Progenitor cell of endocrine pancreas (in vitro differentiated cells): ENCODE results near the gene MAPK1. TPM values are rescaled to one million over a fixed set of nuclear protein-coding genes. Genes with fewer than 3 reads are reported as not detected.
"Not testable (repeated sequence)": the region's sequence is repeated elsewhere in the genome, so short reads cannot be mapped to it uniquely, and the experiment has no call there.

ENCODE experiments used
- DNase-seq: peaks from one replicate; pipeline ENCODE4 v3.0.0; 2021; ENCODE audit warnings: low spot score; ENCODE audit not compliant: unreplicated experiment
- H3K27ac Mint-ChIP-seq: 2 replicates; pipeline ENCODE4 v1.8.0; 2021; ENCODE audit warnings: mild to moderate bottlenecking, moderate library complexity, mixed read lengths
- H3K27me3 Mint-ChIP-seq: 2 replicates; pipeline ENCODE4 v1.8.0; 2021; ENCODE audit warnings: mixed read lengths
- H3K36me3 Mint-ChIP-seq: 2 replicates; pipeline ENCODE4 v1.8.0; 2022; ENCODE audit warnings: mixed read lengths; ENCODE audit not compliant: insufficient read depth
- H3K4me1 Mint-ChIP-seq: 2 replicates; pipeline ENCODE4 v1.8.0; 2021; ENCODE audit warnings: low read depth, mixed read lengths
- H3K4me3 Mint-ChIP-seq: 2 replicates; pipeline ENCODE4 v1.8.0; 2021; ENCODE audit warnings: low read depth, mild to moderate bottlenecking, moderate library complexity, mixed read lengths
- H3K9me3 Mint-ChIP-seq: 2 replicates; pipeline ENCODE4 v1.8.0; 2021; ENCODE audit warnings: low read depth, mixed read lengths
- total RNA-seq: library from RNA; stranded (reverse); gene quantifications from 2 replicates; pipeline ENCODE4 v1.2.1, GENCODE V29; 2021
- TF ChIP-seq, protein P1 (sequence below): fragments of 200-600 bp; sonication (generic); IDR thresholded peaks from one replicate; pipeline ENCODE4 v1.5.0; 2021; ENCODE audit warnings: antibody characterized with exemption, mild to moderate bottlenecking; ENCODE audit not compliant: unreplicated experiment

The MAPK1 gene
- total RNA-seq, 1 donor from 2014 or later: 116 TPM

DNA sequence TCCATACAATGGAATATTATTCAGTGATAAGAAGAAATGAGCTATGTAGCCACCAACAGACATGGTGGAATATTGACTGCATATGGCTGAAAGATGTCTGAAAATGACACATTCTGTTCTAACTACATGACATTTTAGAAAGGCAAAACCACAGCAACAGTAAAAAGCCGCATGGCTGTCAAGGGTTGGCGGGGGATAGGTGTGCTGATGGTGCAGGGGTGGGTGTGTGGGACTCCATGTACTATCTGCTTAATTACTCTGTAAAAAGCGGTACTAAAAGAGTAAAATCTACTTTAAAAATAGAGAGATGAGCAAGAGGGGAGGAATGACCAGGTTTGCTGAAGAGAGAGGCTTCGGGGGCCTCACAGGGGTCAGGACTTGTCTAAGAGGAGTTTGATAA lies 115.2 kb downstream of the MAPK1 start:
- TF ChIP-seq, protein P1, sequence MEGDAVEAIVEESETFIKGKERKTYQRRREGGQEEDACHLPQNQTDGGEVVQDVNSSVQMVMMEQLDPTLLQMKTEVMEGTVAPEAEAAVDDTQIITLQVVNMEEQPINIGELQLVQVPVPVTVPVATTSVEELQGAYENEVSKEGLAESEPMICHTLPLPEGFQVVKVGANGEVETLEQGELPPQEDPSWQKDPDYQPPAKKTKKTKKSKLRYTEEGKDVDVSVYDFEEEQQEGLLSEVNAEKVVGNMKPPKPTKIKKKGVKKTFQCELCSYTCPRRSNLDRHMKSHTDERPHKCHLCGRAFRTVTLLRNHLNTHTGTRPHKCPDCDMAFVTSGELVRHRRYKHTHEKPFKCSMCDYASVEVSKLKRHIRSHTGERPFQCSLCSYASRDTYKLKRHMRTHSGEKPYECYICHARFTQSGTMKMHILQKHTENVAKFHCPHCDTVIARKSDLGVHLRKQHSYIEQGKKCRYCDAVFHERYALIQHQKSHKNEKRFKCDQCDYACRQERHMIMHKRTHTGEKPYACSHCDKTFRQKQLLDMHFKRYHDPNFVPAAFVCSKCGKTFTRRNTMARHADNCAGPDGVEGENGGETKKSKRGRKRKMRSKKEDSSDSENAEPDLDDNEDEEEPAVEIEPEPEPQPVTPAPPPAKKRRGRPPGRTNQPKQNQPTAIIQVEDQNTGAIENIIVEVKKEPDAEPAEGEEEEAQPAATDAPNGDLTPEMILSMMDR: no peak
- Mint-ChIP-seq H3K4me1 (peaks cover 14% of the 10 kb centered on the region), H3K27me3 (no peaks in the 10 kb centered on the region), H3K27ac (no peak overlapping the region), H3K36me3 (peaks cover 2% of the 10 kb centered on the region), H3K9me3 (no peaks in the 10 kb centered on the region), H3K4me3 (no peak overlapping the region)
- DNase-seq: no peak

DNA sequence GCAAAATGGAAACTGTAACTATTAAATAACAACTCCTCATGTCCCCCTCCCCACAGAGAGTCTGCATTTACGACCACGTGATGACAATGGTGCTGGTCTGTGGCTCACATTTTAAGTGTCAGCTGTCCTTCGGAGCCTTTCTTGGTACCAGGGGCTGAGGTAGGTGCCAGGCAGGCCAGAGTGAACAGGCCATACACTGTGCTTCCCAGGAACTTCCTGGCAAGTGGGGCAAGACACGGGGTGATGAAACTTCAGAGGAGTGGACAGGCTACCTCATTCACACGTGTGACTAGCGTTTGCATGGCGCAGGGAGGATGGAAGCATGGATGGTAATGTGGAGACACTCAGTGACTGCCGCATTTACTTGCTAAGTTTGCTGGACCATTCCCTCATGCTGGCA lies 121.5 kb downstream of the MAPK1 start:
- peaks cover 3% of the 10 kb centered on the region for H3K27me3 Mint-ChIP-seq
- H3K9me3 Mint-ChIP-seq: no peaks in the 10 kb centered on the region

DNA sequence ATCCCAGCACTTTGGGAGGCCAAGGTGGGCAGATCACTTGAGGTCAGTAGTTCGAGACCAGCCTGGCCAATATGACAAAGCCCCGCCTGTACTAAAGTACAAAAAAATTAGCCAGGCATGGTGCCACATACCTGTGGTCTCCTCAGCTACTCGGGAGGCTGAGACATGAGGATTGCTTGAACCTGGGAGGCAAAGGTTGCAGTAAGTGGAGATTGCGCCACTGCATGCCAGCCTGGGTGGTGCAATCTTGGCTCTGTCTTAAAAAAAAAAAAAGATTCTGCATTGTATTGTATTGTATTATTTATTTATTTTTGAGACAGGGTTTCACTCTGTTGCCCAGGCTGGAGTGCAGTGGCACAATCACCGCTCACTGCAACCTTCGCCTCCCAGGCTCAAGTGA lies 122.5 kb downstream of the MAPK1 start:
- not testable (repeated sequence) for H3K9me3 Mint-ChIP-seq, H3K36me3 Mint-ChIP-seq, H3K27ac Mint-ChIP-seq, DNase-seq, H3K4me1 Mint-ChIP-seq, H3K4me3 Mint-ChIP-seq
- peaks cover 10% of the 10 kb centered on the region for H3K27me3 Mint-ChIP-seq

More for the DNA sequence above, 121.5 kb downstream of the MAPK1 start:
- TF ChIP-seq, protein P1: no peak
- H3K4me1 Mint-ChIP-seq: no peaks in the 10 kb centered on the region
- H3K4me3 Mint-ChIP-seq: no peak overlapping the region
- DNase-seq: no peak
- H3K27ac Mint-ChIP-seq: no peak overlapping the region
- H3K36me3 Mint-ChIP-seq: no peaks in the 10 kb centered on the region

DNA sequence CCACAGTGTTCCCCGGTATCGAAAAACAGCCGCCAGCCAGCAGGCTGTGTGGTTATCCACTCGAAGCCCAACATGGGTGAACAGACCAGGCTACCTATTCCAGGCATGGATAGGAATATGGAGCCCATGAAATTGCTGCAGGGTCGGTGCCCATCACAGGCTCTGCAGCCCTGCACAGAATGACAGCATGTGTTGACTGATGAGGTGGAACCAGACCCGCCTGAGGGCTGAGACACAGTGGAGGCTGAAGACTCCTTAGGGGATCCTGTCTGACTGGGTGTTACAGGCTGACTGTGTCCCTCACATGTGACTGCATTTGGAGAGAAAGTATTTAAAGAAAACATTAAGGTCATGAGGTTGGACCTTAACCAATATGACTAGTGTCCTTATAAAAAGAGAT lies 125.7 kb downstream of the MAPK1 start:
- TF ChIP-seq, protein P1: no peak
- Mint-ChIP-seq H3K36me3 (no peaks in the 10 kb centered on the region), H3K27ac (no peak overlapping the region), H3K4me3 (no peak overlapping the region), H3K9me3 (no peaks in the 10 kb centered on the region), H3K4me1 (no peaks in the 10 kb centered on the region), H3K27me3 (peaks cover 18% of the 10 kb centered on the region)
- DNase-seq: no peak

DNA sequence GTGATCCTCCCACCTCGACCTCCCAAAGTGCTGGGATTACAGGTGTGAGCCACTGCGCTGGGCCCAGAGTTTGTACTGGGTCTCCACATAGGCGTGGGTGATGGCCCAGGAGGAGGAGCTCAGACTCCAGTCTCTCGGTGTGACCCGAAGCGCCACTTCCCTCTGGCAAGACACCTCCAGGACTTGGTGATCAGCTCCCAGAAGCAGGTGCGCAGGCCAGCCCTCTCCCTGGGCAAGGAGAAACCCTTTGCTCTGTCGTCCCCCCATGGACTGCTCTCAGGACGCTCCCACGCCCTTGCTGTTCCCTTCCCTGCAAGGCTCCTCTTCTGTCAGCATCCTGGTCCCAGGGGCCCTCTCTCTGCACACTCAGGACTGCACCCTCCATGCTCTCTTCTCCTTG lies 126.4 kb downstream of the MAPK1 start:
- Mint-ChIP-seq H3K27ac (no peak overlapping the region), H3K27me3 (peaks cover 18% of the 10 kb centered on the region), H3K4me3 (no peak overlapping the region), H3K4me1 (no peaks in the 10 kb centered on the region), H3K9me3 (no peaks in the 10 kb centered on the region), H3K36me3 (no peaks in the 10 kb centered on the region)
- DNase-seq: no peak
- TF ChIP-seq, protein P1: no peak

DNA sequence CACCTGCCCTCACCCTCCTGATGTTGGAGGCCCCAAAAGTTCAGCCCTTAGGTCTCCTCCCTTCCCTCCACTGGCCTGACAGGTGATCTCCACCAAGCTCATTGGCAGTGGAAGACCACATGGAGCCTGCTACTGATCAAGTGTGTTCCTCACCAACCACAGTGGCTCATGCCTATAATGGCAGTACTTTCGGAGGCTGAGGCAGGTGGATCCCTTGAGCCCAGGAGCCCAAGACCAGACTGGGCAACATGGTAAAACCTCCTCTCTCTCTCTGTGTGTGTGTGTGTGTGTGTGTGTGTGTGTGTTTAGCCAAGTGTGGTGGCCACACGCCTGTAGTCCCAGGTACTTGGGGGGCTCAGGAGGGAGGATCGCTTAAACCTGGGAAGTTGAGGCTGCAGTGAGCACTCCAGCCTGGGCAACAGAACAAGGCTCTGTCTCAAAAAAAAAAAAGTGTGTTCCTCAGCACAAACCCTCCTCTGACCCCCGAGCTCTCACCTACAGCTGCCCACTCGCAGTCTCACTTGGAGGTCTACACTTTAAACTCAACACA lies 127.5 kb downstream of the MAPK1 start:
- Mint-ChIP-seq H3K27me3 (peaks cover 18% of the 10 kb centered on the region), H3K9me3 (no peaks in the 10 kb centered on the region), H3K4me1 (peaks cover under 1% of the 10 kb centered on the region), H3K4me3 (no peak overlapping the region), H3K27ac (no peak overlapping the region), H3K36me3 (no peaks in the 10 kb centered on the region)
- TF ChIP-seq, protein P1: no peak
- DNase-seq: no peak
